ENCODE data around the gene TMEM11. TPM values are rescaled to one million over a fixed set of nuclear protein-coding genes. Genes with fewer than 3 reads are reported as not detected.

Gene TMEM11
- total RNA-seq, 2 donors from 2014 or later, result 28.6 to 44.8 TPM

GRCh38 chr17:21162394-21162775, 51.6 kb downstream of the TMEM11 start:
- no peak overlapping the region for H3K27ac ChIP-seq

GRCh38 chr17:21161498-21162393, 52.2 kb downstream of the TMEM11 start:
- DNase-seq, result no peak
- Histone ChIP-seq H3K4me3 (no peak overlapping the region), H3K27me3 (no peaks in the 10 kb centered on the region), H3K27ac (no peak overlapping the region), H3K36me3 (no peaks in the 10 kb centered on the region), H3K9ac (ENCODE audit: low read depth in 2 of 2, low read length in 2 of 2) (no peak overlapping the region), H3K9me3 (no peaks in the 10 kb centered on the region), H3K4me1 (no peaks in the 10 kb centered on the region)
- intact Hi-C loops (cut with DNase I), result no loop called here
- no peak for TF ChIP-seq CTCF (IDR thresholded peaks at IDR 0.05)

More at GRCh38 chr17:21162394-21162775, 51.6 kb downstream of the TMEM11 start:
- no peaks in the 10 kb centered on the region for H3K27me3 ChIP-seq
- H3K36me3 ChIP-seq, result no peaks in the 10 kb centered on the region
- no peak for TF ChIP-seq CTCF (IDR thresholded peaks at IDR 0.05)
- H3K9ac ChIP-seq (ENCODE audit: low read depth in 2 of 2, low read length in 2 of 2), result no peak overlapping the region
- no peak overlapping the region for H3K4me3 ChIP-seq
- H3K4me1 ChIP-seq, result no peaks in the 10 kb centered on the region
- no peaks in the 10 kb centered on the region for H3K9me3 ChIP-seq
- intact Hi-C loops (cut with DNase I), result no loop called here
- DNase-seq, result no peak

GRCh38 chr17:21160401-21160800, 53.6 kb downstream of the TMEM11 start:
- H3K27ac ChIP-seq, result no peak overlapping the region
- intact Hi-C loops (cut with DNase I), result no loop called here
- H3K4me3 ChIP-seq, result no peak overlapping the region
- H3K9ac ChIP-seq (ENCODE audit: low read depth in 2 of 2, low read length in 2 of 2), result no peak overlapping the region
- no peak for DNase-seq
- no peaks in the 10 kb centered on the region for H3K4me1 ChIP-seq
- H3K36me3 ChIP-seq, result no peaks in the 10 kb centered on the region
- no peaks in the 10 kb centered on the region for H3K27me3 ChIP-seq
- no peaks in the 10 kb centered on the region for H3K9me3 ChIP-seq
- TF ChIP-seq CTCF (IDR thresholded peaks at IDR 0.05), result no peak

GRCh38 chr17:21157586-21158370, 56.2 kb downstream of the TMEM11 start:
- intact Hi-C loops (cut with DNase I), result no loop called here
- TF ChIP-seq CTCF (IDR thresholded peaks at IDR 0.05), result no peak
- Histone ChIP-seq H3K4me3 (no peak overlapping the region), H3K9me3 (no peaks in the 10 kb centered on the region), H3K27ac (no peak overlapping the region), H3K9ac (ENCODE audit: low read depth in 2 of 2, low read length in 2 of 2) (no peak overlapping the region), H3K4me1 (no peaks in the 10 kb centered on the region), H3K27me3 (no peaks in the 10 kb centered on the region), H3K36me3 (no peaks in the 10 kb centered on the region)
- DNase-seq, result no peak

GRCh38 chr17:21152731-21153130, 61.2 kb downstream of the TMEM11 start:
- DNase-seq, result no peak
- Histone ChIP-seq H3K27me3 (no peaks in the 10 kb centered on the region), H3K9me3 (no peaks in the 10 kb centered on the region), H3K27ac (no peak overlapping the region), H3K4me3 (no peak overlapping the region), H3K36me3 (no peaks in the 10 kb centered on the region), H3K4me1 (no peaks in the 10 kb centered on the region), H3K9ac (ENCODE audit: low read depth in 2 of 2, low read length in 2 of 2) (no peak overlapping the region)
- intact Hi-C loops (cut with DNase I), result no loop called here
- TF ChIP-seq CTCF (IDR thresholded peaks at IDR 0.05), result no peak
